Effector memory CD4-positive, alpha-beta T cell (primary cell): ENCODE measurements around the gene SIGLEC15.
"Not testable (repeated sequence)": the region's sequence is repeated elsewhere in the genome, so short reads cannot be mapped to it uniquely, and the experiment has no call there.

Source experiments
- DNase-seq, 3 donors: peaks; one replicate each; pipeline ENCODE4 v3.0.0-alpha.2; 2020
- H3K27ac ChIP-seq: 2 replicates; pipeline ENCODE4 v1.7.0; 2013; ENCODE audit warnings: mild to moderate bottlenecking, low read length, moderate library complexity; ENCODE audit not compliant: insufficient read depth, poor library complexity, severe bottlenecking
- H3K27me3 ChIP-seq: replicated peaks from 2 replicates; pipeline ENCODE4 v1.7.0; 2013; ENCODE audit warnings: mild to moderate bottlenecking, low read length; ENCODE audit not compliant: insufficient read depth, control insufficient read depth, poor library complexity, severe bottlenecking
- H3K36me3 ChIP-seq: 2 replicates; pipeline ENCODE4 v1.7.0; 2013; ENCODE audit warnings: mild to moderate bottlenecking, low read length, moderate library complexity; ENCODE audit not compliant: control insufficient read depth, insufficient read depth
- H3K4me1 ChIP-seq: 2 replicates; pipeline ENCODE4 v1.7.0; 2013; ENCODE audit warnings: low read length, mild to moderate bottlenecking; ENCODE audit not compliant: control insufficient read depth, insufficient read depth, poor library complexity, severe bottlenecking
- H3K4me3 ChIP-seq: 2 replicates; pipeline ENCODE4 v1.7.0; 2013; ENCODE audit warnings: low read length, low read depth, mild to moderate bottlenecking; ENCODE audit not compliant: insufficient read depth, poor library complexity, severe bottlenecking
- H3K9me3 ChIP-seq: 2 replicates; pipeline ENCODE4 v1.7.0; 2013; ENCODE audit warnings: mild to moderate bottlenecking, low read length, moderate library complexity; ENCODE audit not compliant: control insufficient read depth

The SIGLEC15 gene

GRCh38 chr18:45818765-45819164, 6.7 kb upstream of the SIGLEC15 start:
- DNase-seq, H3K9me3 ChIP-seq, H3K4me3 ChIP-seq, H3K27ac ChIP-seq, H3K36me3 ChIP-seq, H3K4me1 ChIP-seq, H3K27me3 ChIP-seq: not testable (repeated sequence)

GRCh38 chr18:45820106-45820745, 5.2 kb upstream of the SIGLEC15 start:
- H3K9me3 ChIP-seq = no peaks in the 10 kb centered on the region
- no peak overlapping the region for H3K27ac ChIP-seq
- no peak for DNase-seq
- no peaks in the 10 kb centered on the region for H3K27me3 ChIP-seq
- H3K4me3 ChIP-seq = no peak overlapping the region
- H3K4me1 ChIP-seq = no peaks in the 10 kb centered on the region
- H3K36me3 ChIP-seq = no peaks in the 10 kb centered on the region

GRCh38 chr18:45821026-45821425, 4.4 kb upstream of the SIGLEC15 start:
- no peaks in the 10 kb centered on the region for H3K27me3 ChIP-seq
- DNase-seq = no peak
- H3K9me3 ChIP-seq = no peaks in the 10 kb centered on the region
- no peak overlapping the region for H3K4me3 ChIP-seq
- no peaks in the 10 kb centered on the region for H3K4me1 ChIP-seq
- no peaks in the 10 kb centered on the region for H3K36me3 ChIP-seq
- H3K27ac ChIP-seq = no peak overlapping the region

- Histone ChIP-seq H3K9me3 (no peaks in the 10 kb centered on the region), H3K27me3 (no peaks in the 10 kb centered on the region), H3K27ac (no peak overlapping the region), H3K36me3 (no peaks in the 10 kb centered on the region), H3K4me3 (no peak overlapping the region), H3K4me1 (no peaks in the 10 kb centered on the region)
- no peak for DNase-seq
Measured at GRCh38 chr18:45821711-45822110, 3.8 kb upstream of the SIGLEC15 start.

GRCh38 chr18:45826084-45826483, 609 bp downstream of the SIGLEC15 start:
- DNase-seq = no peak
- Histone ChIP-seq H3K27me3 (no peaks in the 10 kb centered on the region), H3K4me1 (no peaks in the 10 kb centered on the region), H3K4me3 (no peak overlapping the region), H3K36me3 (no peaks in the 10 kb centered on the region), H3K9me3 (no peaks in the 10 kb centered on the region), H3K27ac (no peak overlapping the region)

- H3K4me1 ChIP-seq, H3K36me3 ChIP-seq, H3K27me3 ChIP-seq, H3K27ac ChIP-seq, DNase-seq, H3K4me3 ChIP-seq, H3K9me3 ChIP-seq: not testable (repeated sequence)
Measured at GRCh38 chr18:45826716-45827115, 1.2 kb downstream of the SIGLEC15 start.

- Histone ChIP-seq H3K36me3 (no peaks in the 10 kb centered on the region), H3K27ac (no peak overlapping the region), H3K9me3 (no peaks in the 10 kb centered on the region), H3K27me3 (no peaks in the 10 kb centered on the region), H3K4me3 (no peak overlapping the region), H3K4me1 (no peaks in the 10 kb centered on the region)
- DNase-seq = no peak
Measured at GRCh38 chr18:45828917-45829811, 3.7 kb downstream of the SIGLEC15 start.

GRCh38 chr18:45829855-45830254, 4.4 kb downstream of the SIGLEC15 start:
- Histone ChIP-seq H3K4me1 (no peaks in the 10 kb centered on the region), H3K4me3 (no peak overlapping the region), H3K27me3 (no peaks in the 10 kb centered on the region), H3K9me3 (no peaks in the 10 kb centered on the region), H3K27ac (no peak overlapping the region), H3K36me3 (no peaks in the 10 kb centered on the region)
- DNase-seq = no peak

GRCh38 chr18:45830917-45831316, 5.4 kb downstream of the SIGLEC15 start:
- DNase-seq = no peak
- no peaks in the 10 kb centered on the region for H3K27me3 ChIP-seq
- H3K36me3 ChIP-seq = no peaks in the 10 kb centered on the region
- H3K9me3 ChIP-seq = no peaks in the 10 kb centered on the region
- no peak overlapping the region for H3K4me3 ChIP-seq
- no peaks in the 10 kb centered on the region for H3K4me1 ChIP-seq
- H3K27ac ChIP-seq = no peak overlapping the region

GRCh38 chr18:45833846-45834245, 8.4 kb downstream of the SIGLEC15 start:
- Histone ChIP-seq H3K27me3 (peaks cover 10% of the 10 kb centered on the region), H3K4me3 (no peak overlapping the region), H3K36me3 (no peaks in the 10 kb centered on the region), H3K27ac (no peak overlapping the region), H3K9me3 (no peaks in the 10 kb centered on the region), H3K4me1 (peaks cover 8% of the 10 kb centered on the region)
- DNase-seq = no peak
